K562 (cell line): ENCODE results near the gene BAD. TPM values are rescaled to one million over a fixed set of nuclear protein-coding genes. Genes with fewer than 3 reads are reported as not detected.

Experiments
- polyA plus RNA-seq, 8 experiments: library from polyadenylated mRNA; depleted of rRNA in 4 of 8; stranded (reverse) in 5 of 8; unstranded in 3 of 8; fragments of >200 nt; fragmentation: Nextera tagmentation in 2 of 8; fragmentation: Illumina TruSeq in 1 of 8; extraction: Ambion mirVana in 2 of 8; extraction: Trizol in 1 of 8; gene quantifications; 2 replicates each; pipeline versions ENCODE4 v1.2.1 to v1.2.3, GENCODE V29; 2011 to 2014; ENCODE audit warnings: inconsistent platforms in 1 of 8, missing spikeins in 1 of 8
- small RNA-seq: library from RNA; depleted of rRNA; stranded (forward); fragments of <200 nt; gene quantifications from one replicate; pipeline ENCODE3, GENCODE V24; 2014
- total RNA-seq, 7 experiments: library from RNA; depleted of rRNA in 6 of 7; stranded (reverse); fragments of >200 nt in 6 of 7; fragmentation: Illumina TruSeq in 2 of 7; extraction: Trizol in 2 of 7; gene quantifications; 2 replicates each; pipeline versions ENCODE4 v1.2.1 to v1.2.3, GENCODE V29; 2011 to 2021; ENCODE audit warnings: low replicate concordance in 1 of 7

Gene BAD
- total and polyA plus RNA-seq, 9 of the 15 experiments (the other 6 are each of a cell fraction or from before 2014, with no cell fraction given) = 0.61 to 45.6 (median 11.8) TPM

Small RNA genes within 50 kb of the gene (small RNA-seq; reads per million reads assigned to genes)
- gene RF00019 = not detected

Other genes with a start within 250 kb of the BAD start
Only the 7 nearest of the 19 such genes appear.
- 33.6 and 42.5 TPM in 2 replicates for gene PLCB3, start 33.1 kb downstream of the BAD start, total RNA-seq (2014; rRNA removed)
- 7.0 and 8.4 TPM in 2 replicates for gene PLCB3, start 33.1 kb downstream of the BAD start, total RNA-seq (2014; rRNA removed; fragmentation: Illumina TruSeq; extraction: Trizol)
- gene PLCB3, start 33.1 kb downstream of the BAD start, total RNA-seq (2015; rRNA removed; fragmentation: Illumina TruSeq; extraction: Trizol) = 14.6 and 14.9 TPM in 2 replicates
- 37.1 and 44.8 TPM in 2 replicates for gene PLCB3, start 33.1 kb downstream of the BAD start, total RNA-seq (2021)
- gene PLCB3, start 33.1 kb downstream of the BAD start, polyA plus RNA-seq (2011; rRNA removed) = 11.5 and 18.0 TPM in 2 replicates
- 16.0 and 23.9 TPM in 2 replicates for gene PLCB3, start 33.1 kb downstream of the BAD start, polyA plus RNA-seq (2014; fragmentation: Illumina TruSeq; extraction: Trizol)
- gene PLCB3, start 33.1 kb downstream of the BAD start, polyA plus RNA-seq (2014; fragmentation: Nextera tagmentation; extraction: Ambion mirVana) = under 1 TPM; 0.31 to 0.37 TPM
- gene PLCB3, start 33.1 kb downstream of the BAD start, polyA plus RNA-seq (2014; rRNA removed) = 24.7 and 27.6 TPM in 2 replicates
- 10.7 and 14.8 TPM in 2 replicates for gene GPR137, start 1.2 kb upstream of the BAD start, total RNA-seq (2014; rRNA removed)
- gene GPR137, start 1.2 kb upstream of the BAD start, total RNA-seq (2014; rRNA removed; fragmentation: Illumina TruSeq; extraction: Trizol) = 2.9 and 4.1 TPM in 2 replicates
- 10.9 and 11.9 TPM in 2 replicates for gene GPR137, start 1.2 kb upstream of the BAD start, total RNA-seq (2015; rRNA removed; fragmentation: Illumina TruSeq; extraction: Trizol)
- gene GPR137, start 1.2 kb upstream of the BAD start, total RNA-seq (2021) = 26.7 and 30.1 TPM in 2 replicates
- gene GPR137, start 1.2 kb upstream of the BAD start, polyA plus RNA-seq (2011; rRNA removed) = 6.0 and 11.3 TPM in 2 replicates
- gene GPR137, start 1.2 kb upstream of the BAD start, polyA plus RNA-seq (2014; fragmentation: Illumina TruSeq; extraction: Trizol) = 13.2 and 16.9 TPM in 2 replicates
- gene GPR137, start 1.2 kb upstream of the BAD start, polyA plus RNA-seq (2014; fragmentation: Nextera tagmentation; extraction: Ambion mirVana) = under 1 TPM; 0.32 to 0.52 TPM
- 18.2 and 18.9 TPM in 2 replicates for gene GPR137, start 1.2 kb upstream of the BAD start, polyA plus RNA-seq (2014; rRNA removed)
- gene KCNK4, start 6.6 kb upstream of the BAD start, total RNA-seq (2014; rRNA removed) = not detected in 2 replicates
- gene KCNK4, start 6.6 kb upstream of the BAD start, total RNA-seq (2014; rRNA removed; fragmentation: Illumina TruSeq; extraction: Trizol) = not detected in 2 replicates
- not detected in 2 replicates for gene KCNK4, start 6.6 kb upstream of the BAD start, total RNA-seq (2015; rRNA removed; fragmentation: Illumina TruSeq; extraction: Trizol)
- gene KCNK4, start 6.6 kb upstream of the BAD start, total RNA-seq (2021) = not detected in 2 replicates
- gene KCNK4, start 6.6 kb upstream of the BAD start, polyA plus RNA-seq (2011; rRNA removed) = not detected in 2 replicates
- gene KCNK4, start 6.6 kb upstream of the BAD start, polyA plus RNA-seq (2014; fragmentation: Illumina TruSeq; extraction: Trizol) = not detected in 2 replicates
- gene KCNK4, start 6.6 kb upstream of the BAD start, polyA plus RNA-seq (2014; fragmentation: Nextera tagmentation; extraction: Ambion mirVana) = not detected
- gene KCNK4, start 6.6 kb upstream of the BAD start, polyA plus RNA-seq (2014; rRNA removed) = not detected in 2 replicates
- gene CATSPERZ, start 15.7 kb upstream of the BAD start, total RNA-seq (2014; rRNA removed) = 8.5 TPM in 2 replicates
- 1.2 and 1.6 TPM in 2 replicates for gene CATSPERZ, start 15.7 kb upstream of the BAD start, total RNA-seq (2014; rRNA removed; fragmentation: Illumina TruSeq; extraction: Trizol)
- 3.8 and 4.1 TPM in 2 replicates for gene CATSPERZ, start 15.7 kb upstream of the BAD start, total RNA-seq (2015; rRNA removed; fragmentation: Illumina TruSeq; extraction: Trizol)
- gene CATSPERZ, start 15.7 kb upstream of the BAD start, total RNA-seq (2021) = 5.1 and 5.4 TPM in 2 replicates
- gene CATSPERZ, start 15.7 kb upstream of the BAD start, polyA plus RNA-seq (2011; rRNA removed) = 0.86 and 1.2 TPM in 2 replicates
- gene CATSPERZ, start 15.7 kb upstream of the BAD start, polyA plus RNA-seq (2014; fragmentation: Illumina TruSeq; extraction: Trizol) = 3.5 and 4.3 TPM in 2 replicates
- gene CATSPERZ, start 15.7 kb upstream of the BAD start, polyA plus RNA-seq (2014; fragmentation: Nextera tagmentation; extraction: Ambion mirVana) = 1 to 10 TPM; 1.3 to 2.2 TPM
- gene CATSPERZ, start 15.7 kb upstream of the BAD start, polyA plus RNA-seq (2014; rRNA removed) = 5.3 and 8.3 TPM in 2 replicates
- gene ESRRA, start 20.9 kb upstream of the BAD start, total RNA-seq (2014; rRNA removed) = 89.2 and 89.7 TPM in 2 replicates
- gene ESRRA, start 20.9 kb upstream of the BAD start, total RNA-seq (2014; rRNA removed; fragmentation: Illumina TruSeq; extraction: Trizol) = 13.8 and 17.3 TPM in 2 replicates
- gene ESRRA, start 20.9 kb upstream of the BAD start, total RNA-seq (2015; rRNA removed; fragmentation: Illumina TruSeq; extraction: Trizol) = 30.3 and 31.4 TPM in 2 replicates
- 76.5 and 84.1 TPM in 2 replicates for gene ESRRA, start 20.9 kb upstream of the BAD start, total RNA-seq (2021)
- gene ESRRA, start 20.9 kb upstream of the BAD start, polyA plus RNA-seq (2011; rRNA removed) = 23.7 and 35.6 TPM in 2 replicates
- 15.3 and 27.6 TPM in 2 replicates for gene ESRRA, start 20.9 kb upstream of the BAD start, polyA plus RNA-seq (2014; fragmentation: Illumina TruSeq; extraction: Trizol)
- gene ESRRA, start 20.9 kb upstream of the BAD start, polyA plus RNA-seq (2014; fragmentation: Nextera tagmentation; extraction: Ambion mirVana) = 1 to 10 TPM in 1 of 2 experiments, under 1 TPM in 1; 0.27 to 1.0 TPM
- gene ESRRA, start 20.9 kb upstream of the BAD start, polyA plus RNA-seq (2014; rRNA removed) = 69.0 and 75.5 TPM in 2 replicates
- 391 and 444 TPM in 2 replicates for gene TRMT112, start 32.9 kb upstream of the BAD start, total RNA-seq (2014; rRNA removed)
- gene TRMT112, start 32.9 kb upstream of the BAD start, total RNA-seq (2014; rRNA removed; fragmentation: Illumina TruSeq; extraction: Trizol) = 126 and 162 TPM in 2 replicates
- 283 and 300 TPM in 2 replicates for gene TRMT112, start 32.9 kb upstream of the BAD start, total RNA-seq (2015; rRNA removed; fragmentation: Illumina TruSeq; extraction: Trizol)
- gene TRMT112, start 32.9 kb upstream of the BAD start, total RNA-seq (2021) = 274 and 296 TPM in 2 replicates
- 242 and 243 TPM in 2 replicates for gene TRMT112, start 32.9 kb upstream of the BAD start, polyA plus RNA-seq (2011; rRNA removed)
- gene TRMT112, start 32.9 kb upstream of the BAD start, polyA plus RNA-seq (2014; fragmentation: Illumina TruSeq; extraction: Trizol) = 266 and 297 TPM in 2 replicates
- gene TRMT112, start 32.9 kb upstream of the BAD start, polyA plus RNA-seq (2014; fragmentation: Nextera tagmentation; extraction: Ambion mirVana) = 100 to 1,000 TPM; 358 to 423 TPM
- 377 and 449 TPM in 2 replicates for gene TRMT112, start 32.9 kb upstream of the BAD start, polyA plus RNA-seq (2014; rRNA removed)
- 252 and 268 TPM in 2 replicates for gene PRDX5, start 33.5 kb upstream of the BAD start, total RNA-seq (2014; rRNA removed)
- 73.0 and 93.8 TPM in 2 replicates for gene PRDX5, start 33.5 kb upstream of the BAD start, total RNA-seq (2014; rRNA removed; fragmentation: Illumina TruSeq; extraction: Trizol)
- gene PRDX5, start 33.5 kb upstream of the BAD start, total RNA-seq (2015; rRNA removed; fragmentation: Illumina TruSeq; extraction: Trizol) = 200 and 204 TPM in 2 replicates
- 124 and 154 TPM in 2 replicates for gene PRDX5, start 33.5 kb upstream of the BAD start, total RNA-seq (2021)
- gene PRDX5, start 33.5 kb upstream of the BAD start, polyA plus RNA-seq (2011; rRNA removed) = 224 and 254 TPM in 2 replicates
- 209 and 212 TPM in 2 replicates for gene PRDX5, start 33.5 kb upstream of the BAD start, polyA plus RNA-seq (2014; fragmentation: Illumina TruSeq; extraction: Trizol)
- gene PRDX5, start 33.5 kb upstream of the BAD start, polyA plus RNA-seq (2014; fragmentation: Nextera tagmentation; extraction: Ambion mirVana) = 10 to 100 TPM; 40.8 to 64.2 TPM
- gene PRDX5, start 33.5 kb upstream of the BAD start, polyA plus RNA-seq (2014; rRNA removed) = 327 and 356 TPM in 2 replicates